Measurements from ENCODE around the gene TEAD4. TPM values are rescaled to one million over a fixed set of nuclear protein-coding genes. Genes with fewer than 3 reads are reported as not detected.
A peak's percentile ranks its signal among the peaks of the same experiment; 100 is the strongest.

Gene TEAD4
- total RNA-seq, 2 donors from 2014 or later = 35.7 to 82.5 TPM

DNA sequence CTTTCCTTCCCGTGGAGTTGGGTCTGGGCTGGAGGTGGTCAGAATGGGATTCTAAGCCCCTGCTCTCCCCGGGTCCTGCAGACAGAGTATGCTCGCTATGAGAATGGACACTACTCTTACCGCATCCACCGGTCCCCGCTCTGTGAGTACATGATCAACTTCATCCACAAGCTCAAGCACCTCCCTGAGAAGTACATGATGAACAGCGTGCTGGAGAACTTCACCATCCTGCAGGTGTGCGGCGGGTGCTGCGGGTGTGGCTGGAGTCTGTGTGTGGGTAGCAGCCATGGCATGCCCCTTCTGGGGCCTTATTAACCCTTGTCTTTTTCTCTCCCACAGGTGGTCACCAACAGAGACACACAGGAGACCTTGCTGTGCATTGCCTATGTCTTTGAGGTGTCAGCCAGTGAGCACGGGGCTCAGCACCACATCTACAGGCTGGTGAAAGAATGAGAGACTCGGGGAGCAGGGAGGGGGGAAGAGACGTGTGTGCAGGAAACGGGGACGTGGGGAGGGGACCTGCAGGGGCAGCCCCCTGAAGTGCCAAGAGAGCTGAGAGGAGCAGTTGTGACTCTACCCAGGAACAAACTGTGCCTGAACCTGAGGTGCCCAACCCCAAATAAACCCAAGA lies 80.9 kb downstream of the TEAD4 start:
- Histone ChIP-seq H3K9ac (ENCODE audit: extremely low read depth, low read length, poor library complexity, severe bottlenecking) (no peak overlapping the region), H3K4me1 (ENCODE audit: control insufficient read depth, insufficient read depth, low read length) (peaks cover 5% of the 10 kb centered on the region), H3K27me3 (ENCODE audit: control insufficient read depth, insufficient read depth, low read length, poor library complexity, severe bottlenecking) (no peaks in the 10 kb centered on the region), H3K9me3 (ENCODE audit: control insufficient read depth, low read length) (no peaks in the 10 kb centered on the region), H3K27ac (ENCODE audit: low read depth, low read length) (no peak overlapping the region), H3K4me3 (ENCODE audit: low read length) (no peak overlapping the region), H3K36me3 (ENCODE audit: control insufficient read depth, insufficient read depth, low read length) (peaks cover 28% of the 10 kb centered on the region)
- Mint-ChIP-seq H3K4me3 (no peak overlapping the region), H3K27ac (peak overlapping the region; percentile 2), H3K27me3 (ENCODE audit: insufficient read depth) (no peaks in the 10 kb centered on the region), H3K4me1 (peaks cover 7% of the 10 kb centered on the region), H3K9me3 (no peaks in the 10 kb centered on the region), H3K36me3 (ENCODE audit: low read depth) (peaks cover 42% of the 10 kb centered on the region)
- no peak for DNase-seq
- WGBS, 2 experiments (ENCODE audit: insufficient coverage in 1 of 2, insufficient read length in 1 of 2) = 93 to 96% methylated on average over 9 to 15 of the region's 15 CpGs
- TF ChIP-seq, protein P1, sequence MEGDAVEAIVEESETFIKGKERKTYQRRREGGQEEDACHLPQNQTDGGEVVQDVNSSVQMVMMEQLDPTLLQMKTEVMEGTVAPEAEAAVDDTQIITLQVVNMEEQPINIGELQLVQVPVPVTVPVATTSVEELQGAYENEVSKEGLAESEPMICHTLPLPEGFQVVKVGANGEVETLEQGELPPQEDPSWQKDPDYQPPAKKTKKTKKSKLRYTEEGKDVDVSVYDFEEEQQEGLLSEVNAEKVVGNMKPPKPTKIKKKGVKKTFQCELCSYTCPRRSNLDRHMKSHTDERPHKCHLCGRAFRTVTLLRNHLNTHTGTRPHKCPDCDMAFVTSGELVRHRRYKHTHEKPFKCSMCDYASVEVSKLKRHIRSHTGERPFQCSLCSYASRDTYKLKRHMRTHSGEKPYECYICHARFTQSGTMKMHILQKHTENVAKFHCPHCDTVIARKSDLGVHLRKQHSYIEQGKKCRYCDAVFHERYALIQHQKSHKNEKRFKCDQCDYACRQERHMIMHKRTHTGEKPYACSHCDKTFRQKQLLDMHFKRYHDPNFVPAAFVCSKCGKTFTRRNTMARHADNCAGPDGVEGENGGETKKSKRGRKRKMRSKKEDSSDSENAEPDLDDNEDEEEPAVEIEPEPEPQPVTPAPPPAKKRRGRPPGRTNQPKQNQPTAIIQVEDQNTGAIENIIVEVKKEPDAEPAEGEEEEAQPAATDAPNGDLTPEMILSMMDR (conservative IDR thresholded peaks at IDR 0.05) = no peak

DNA sequence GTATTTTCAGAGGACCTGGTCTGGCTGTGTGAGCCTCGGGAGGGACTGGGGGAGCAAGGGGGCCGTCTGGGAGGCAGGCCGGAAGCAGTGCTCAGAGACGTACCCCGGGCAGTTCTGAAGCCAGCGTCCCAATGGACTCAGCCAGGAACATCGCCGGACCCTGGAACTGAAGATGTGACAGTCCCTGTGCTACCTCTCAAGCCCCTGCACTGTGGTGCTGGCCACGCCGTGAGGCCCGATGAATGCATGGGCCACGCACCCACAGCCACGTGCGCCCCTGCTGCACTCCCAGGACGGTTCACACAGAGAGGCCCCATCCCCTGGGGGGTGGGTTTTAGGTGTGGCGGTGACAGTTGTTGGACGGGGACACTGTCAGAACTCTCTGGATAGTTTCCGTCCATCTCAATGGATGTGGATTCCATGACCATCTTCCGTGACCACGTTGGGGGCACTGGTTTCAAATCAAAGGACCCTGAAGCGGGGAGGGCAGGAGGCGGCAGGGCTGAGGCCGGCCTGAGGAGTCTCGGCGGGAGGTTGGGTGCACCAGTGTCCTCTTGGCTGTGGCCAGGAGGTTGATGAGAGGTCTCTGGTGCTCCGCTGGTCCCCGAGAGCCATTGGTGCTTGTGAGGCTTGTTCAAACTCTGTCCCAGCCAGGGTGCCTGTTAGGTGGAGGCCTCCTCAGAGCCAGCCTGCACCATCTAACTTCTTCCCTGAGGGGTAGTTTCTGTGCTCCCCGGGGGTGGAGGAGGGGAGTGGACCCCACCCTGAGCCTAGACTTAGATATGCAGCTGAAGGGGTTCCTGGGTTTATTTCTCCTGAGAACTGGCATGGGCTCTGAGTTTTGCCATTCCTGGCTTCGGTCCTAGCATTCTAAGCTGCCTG lies 81.7 kb downstream of the TEAD4 start:
- peaks cover 25% of the 10 kb centered on the region for H3K36me3 ChIP-seq (ENCODE audit: control insufficient read depth, insufficient read depth, low read length)
- H3K27ac Mint-ChIP-seq = peak overlapping the region; percentile 78
- H3K9me3 Mint-ChIP-seq = no peaks in the 10 kb centered on the region
- no peaks in the 10 kb centered on the region for H3K27me3 Mint-ChIP-seq (ENCODE audit: insufficient read depth)
- no peak overlapping the region for H3K9ac ChIP-seq (ENCODE audit: extremely low read depth, low read length, poor library complexity, severe bottlenecking)
- no peaks in the 10 kb centered on the region for H3K9me3 ChIP-seq (ENCODE audit: control insufficient read depth, low read length)
- TF ChIP-seq, protein P1 (conservative IDR thresholded peaks at IDR 0.05) = no peak
- H3K36me3 Mint-ChIP-seq (ENCODE audit: low read depth) = peaks cover 43% of the 10 kb centered on the region
- H3K4me1 Mint-ChIP-seq = peaks cover 7% of the 10 kb centered on the region
- WGBS, 2 experiments (ENCODE audit: insufficient coverage in 1 of 2, insufficient read length in 1 of 2) = 89 to 92% methylated on average over 20 to 29 of the region's 29 CpGs
- no peak overlapping the region for H3K27ac ChIP-seq (ENCODE audit: low read depth, low read length)
- no peak overlapping the region for H3K4me3 ChIP-seq (ENCODE audit: low read length)
- H3K4me1 ChIP-seq (ENCODE audit: control insufficient read depth, insufficient read depth, low read length) = peaks cover 5% of the 10 kb centered on the region
- no peaks in the 10 kb centered on the region for H3K27me3 ChIP-seq (ENCODE audit: control insufficient read depth, insufficient read depth, low read length, poor library complexity, severe bottlenecking)
- peak; percentile 53 for DNase-seq
- no peak overlapping the region for H3K4me3 Mint-ChIP-seq

DNA sequence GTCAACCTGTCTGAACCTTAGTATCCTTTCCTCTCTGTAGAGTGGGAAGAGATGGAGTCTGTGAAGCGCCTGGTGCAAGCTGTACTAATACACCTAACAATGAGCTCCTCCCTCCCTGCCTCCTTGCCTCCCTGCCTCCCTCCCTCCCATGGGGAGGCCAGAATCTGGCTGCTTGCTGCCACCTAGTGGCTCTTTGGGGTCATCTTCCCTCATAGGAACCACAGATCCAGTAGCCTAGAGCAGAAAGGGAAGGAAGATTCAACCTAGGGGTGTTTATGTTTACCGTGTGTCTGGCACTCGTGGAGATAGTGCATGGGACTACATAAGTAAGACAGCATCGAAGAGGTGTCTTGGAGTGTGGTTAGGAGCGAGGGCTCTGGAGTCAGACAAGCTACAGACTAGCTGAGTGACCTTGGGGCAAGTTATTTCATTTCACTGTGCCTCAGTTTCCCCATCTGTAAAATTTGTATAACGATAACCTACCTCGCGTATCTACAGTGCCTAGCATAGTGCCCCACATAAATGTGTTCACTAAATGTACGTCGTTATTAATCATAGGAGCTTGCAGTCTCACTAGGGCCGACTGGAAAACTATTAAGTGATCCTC lies 82.5 kb downstream of the TEAD4 start:
- Mint-ChIP-seq H3K4me1 (peaks cover 7% of the 10 kb centered on the region), H3K4me3 (peak overlapping the region; percentile 10), H3K27me3 (ENCODE audit: insufficient read depth) (no peaks in the 10 kb centered on the region), H3K9me3 (no peaks in the 10 kb centered on the region), H3K36me3 (ENCODE audit: low read depth) (peaks cover 41% of the 10 kb centered on the region), H3K27ac (peak overlapping the region; percentile 94)
- Histone ChIP-seq H3K4me3 (ENCODE audit: low read length) (no peak overlapping the region), H3K36me3 (ENCODE audit: control insufficient read depth, insufficient read depth, low read length) (peaks cover 25% of the 10 kb centered on the region), H3K9me3 (ENCODE audit: control insufficient read depth, low read length) (no peaks in the 10 kb centered on the region), H3K9ac (ENCODE audit: extremely low read depth, low read length, poor library complexity, severe bottlenecking) (no peak overlapping the region), H3K27me3 (ENCODE audit: control insufficient read depth, insufficient read depth, low read length, poor library complexity, severe bottlenecking) (no peaks in the 10 kb centered on the region), H3K27ac (ENCODE audit: low read depth, low read length) (no peak overlapping the region), H3K4me1 (ENCODE audit: control insufficient read depth, insufficient read depth, low read length) (peaks cover 5% of the 10 kb centered on the region)
- 90% methylated on average over 10 of the region's 11 CpGs for WGBS, 2 experiments (ENCODE audit: insufficient coverage in 1 of 2, insufficient read length in 1 of 2)
- TF ChIP-seq, protein P1 (conservative IDR thresholded peaks at IDR 0.05) = peak; percentile 92
- DNase-seq = peak; percentile 95
